A549 (cell line): ENCODE results near the gene LLPH. TPM values are rescaled to one million over a fixed set of nuclear protein-coding genes. Genes with fewer than 3 reads are reported as not detected.
A peak's percentile ranks its signal among the peaks of the same experiment; 100 is the strongest.

Experiments
- ATAC-seq, 2 experiments: fragments of 200-7000 bp in 1 of 2; fragments of >200 bp in 1 of 2; cut with Nextera tagmentation in 1 of 2; cut with Tn5 transposase in 1 of 2; 3 replicates each; pipeline versions ENCODE4 v1.8.0 to v1.9.1; 2018 to 2020; ENCODE audit warnings: mild to moderate bottlenecking in 1 of 2, moderate library complexity in 1 of 2
- CTCF ChIA-PET: fragments of 300-600 bp; sonication (Branson Sonifier 250); formaldehyde crosslinking; extraction: SDS; loops from one replicate; lab custom pipeline; 2021; ENCODE audit warnings: antibody characterized with exemption, inconsistent platforms; lab: Yijun Ruan, JAX
- POLR2A ChIA-PET: fragments of 350-600 bp; formaldehyde crosslinking; extraction: SDS; loops from one replicate; lab custom pipeline; 2021; ENCODE audit warnings: antibody characterized with exemption, inconsistent platforms; lab: Yijun Ruan, JAX
- DNase-seq, 2 experiments: peaks; one replicate each; pipeline versions ENCODE4 v3.0.0 to v3.0.0-alpha.2; 2011 to 2016; ENCODE audit warnings: low read depth in 1 of 2, low spot score in 1 of 2
- FAIRE-seq: peaks from 2 replicates; lab custom pipeline; 2011; peaks lifted over from hg19 to GRCh38; lab: Jason Lieb, UNC
- H3K27ac ChIP-seq, 2 experiments: fragments of >200 bp; sonication (Bioruptor Twin); formaldehyde crosslinking; 3 replicates each; pipeline ENCODE4 v1.5.1; 2016 to 2017
- H3K4me1 ChIP-seq: fragments of >200 bp; sonication (Bioruptor Twin); formaldehyde crosslinking; 3 replicates; pipeline ENCODE4 v1.6.1; 2016
- H3K4me2 ChIP-seq: fragments of >200 bp; sonication (Bioruptor Twin); formaldehyde crosslinking; 3 replicates; pipeline ENCODE4 v1.6.1; 2016
- H3K4me3 ChIP-seq: fragments of >200 bp; sonication (Bioruptor Twin); formaldehyde crosslinking; 3 replicates; pipeline ENCODE4 v1.5.1; 2016
- H3K9me3 ChIP-seq: fragments of >200 bp; sonication (Bioruptor Twin); formaldehyde crosslinking; 3 replicates; pipeline ENCODE4 v1.6.1; 2016
- CBX8 ChIP-seq: fragments of 200-600 bp; sonication (generic); IDR thresholded peaks from 2 replicates; pipeline ENCODE4 v1.6.1; 2016
- EP300 ChIP-seq, 2 experiments: fragments of >200 bp; sonication (Bioruptor Twin); formaldehyde crosslinking; IDR thresholded peaks; 2 replicates in 1 of 2; 3 replicates in 1 of 2; pipeline ENCODE4 v1.6.1; 2016 to 2017
- ESRRA ChIP-seq: fragments of 150-350 bp; IDR thresholded peaks from 2 replicates; pipeline ENCODE4 v1.6.1; 2014; ENCODE audit warnings: mild to moderate bottlenecking, low read length, borderline replicate concordance
- FOSB ChIP-seq: fragments of 250-450 bp; sonication (Bioruptor Pico); IDR thresholded peaks from 2 replicates; pipeline ENCODE4 v1.5.0; 2020; ENCODE audit warnings: mild to moderate bottlenecking, moderate library complexity
- KDM1A ChIP-seq: fragments of 200-600 bp; sonication (generic); IDR thresholded peaks from 2 replicates; pipeline ENCODE4 v1.6.1; 2016; ENCODE audit warnings: low read depth, mild to moderate bottlenecking
- MYC ChIP-seq: IDR thresholded peaks from 2 replicates; pipeline ENCODE4 v1.6.1; 2012; ENCODE audit warnings: mild to moderate bottlenecking, inconsistent platforms, low read length, improper control_type of control experiment, borderline replicate concordance
- NFE2L2 ChIP-seq: fragments of 150-350 bp; conservative IDR thresholded peaks from 2 replicates; pipeline ENCODE4 v1.6.1; 2014; ENCODE audit warnings: low read length
- NPAS2 ChIP-seq: fragments of 250-450 bp; sonication (Bioruptor Pico); IDR thresholded peaks from 2 replicates; pipeline ENCODE4 v1.8.0; 2022; ENCODE audit warnings: mild to moderate bottlenecking, moderate library complexity, borderline replicate concordance
- NR3C1 ChIP-seq: fragments of >200 bp; sonication (Bioruptor Twin); formaldehyde crosslinking; IDR thresholded peaks from 3 replicates; pipeline ENCODE4 v1.6.1; 2017
- PHF8 ChIP-seq: fragments of 200-600 bp; sonication (generic); IDR thresholded peaks from 2 replicates; pipeline ENCODE4 v1.6.1; 2016; ENCODE audit warnings: low read depth, mild to moderate bottlenecking, antibody characterized with exemption, moderate library complexity, borderline replicate concordance
- RARB ChIP-seq: fragments of 250-450 bp; sonication (Bioruptor Pico); IDR thresholded peaks from 2 replicates; pipeline ENCODE4 v1.8.0; 2021; ENCODE audit warnings: mild to moderate bottlenecking, moderate library complexity
- RCOR1 ChIP-seq: fragments of 150-350 bp; IDR thresholded peaks from 2 replicates; pipeline ENCODE4 v1.6.1; 2014; ENCODE audit warnings: antibody characterized with exemption, low read length, low read depth
- SMC3 ChIP-seq: fragments of >200 bp; sonication (Bioruptor Twin); formaldehyde crosslinking; IDR thresholded peaks from 3 replicates; pipeline ENCODE4 v1.6.1; 2018; ENCODE audit warnings: inconsistent platforms
- TP53 ChIP-seq: fragments of 250-450 bp; sonication (Bioruptor Pico); IDR thresholded peaks from 2 replicates; pipeline ENCODE4 v1.5.0; 2021; ENCODE audit warnings: mild to moderate bottlenecking, moderate library complexity
- WGBS: methylation state at CpG from one replicate; pipeline ENCODE4 v1.1.6; 2017; ENCODE audit errors: missing lambda C conversion rate; 5-methylcytosine and 5-hydroxymethylcytosine counted together
- polyA plus RNA-seq, 4 experiments: library from polyadenylated mRNA; depleted of rRNA in 3 of 4; stranded (reverse); fragments of >200 nt; fragmentation: RNase III in 1 of 4; extraction: RNeasy Plus Mini Kit Qiagen cat#74134 plus additional on column Dnase treatment in 1 of 4; gene quantifications; 2 replicates in 3 of 4; 3 replicates in 1 of 4; pipeline ENCODE4 v1.2.3, GENCODE V29; 2011 to 2017
- TF ChIP-seq, protein P1 (sequence below): fragments of >200 bp; sonication (Bioruptor Twin); formaldehyde crosslinking; IDR thresholded peaks from 3 replicates; pipeline ENCODE4 v1.5.1; 2016
- TF ChIP-seq, protein P2 (sequence below): fragments of >200 bp; sonication (Bioruptor Twin); formaldehyde crosslinking; IDR thresholded peaks from 3 replicates; pipeline ENCODE4 v1.6.1; 2016
- TF ChIP-seq, protein P3 (sequence below): fragments of 450-650 bp; IDR thresholded peaks from 2 replicates; pipeline ENCODE4 v1.6.1; 2014; ENCODE audit warnings: antibody characterized with exemption

LLPH gene
- polyA plus RNA-seq, 2 of the 4 experiments (the other 2 are of a cell fraction) = 32.4 to 54.5 TPM

DNA sequence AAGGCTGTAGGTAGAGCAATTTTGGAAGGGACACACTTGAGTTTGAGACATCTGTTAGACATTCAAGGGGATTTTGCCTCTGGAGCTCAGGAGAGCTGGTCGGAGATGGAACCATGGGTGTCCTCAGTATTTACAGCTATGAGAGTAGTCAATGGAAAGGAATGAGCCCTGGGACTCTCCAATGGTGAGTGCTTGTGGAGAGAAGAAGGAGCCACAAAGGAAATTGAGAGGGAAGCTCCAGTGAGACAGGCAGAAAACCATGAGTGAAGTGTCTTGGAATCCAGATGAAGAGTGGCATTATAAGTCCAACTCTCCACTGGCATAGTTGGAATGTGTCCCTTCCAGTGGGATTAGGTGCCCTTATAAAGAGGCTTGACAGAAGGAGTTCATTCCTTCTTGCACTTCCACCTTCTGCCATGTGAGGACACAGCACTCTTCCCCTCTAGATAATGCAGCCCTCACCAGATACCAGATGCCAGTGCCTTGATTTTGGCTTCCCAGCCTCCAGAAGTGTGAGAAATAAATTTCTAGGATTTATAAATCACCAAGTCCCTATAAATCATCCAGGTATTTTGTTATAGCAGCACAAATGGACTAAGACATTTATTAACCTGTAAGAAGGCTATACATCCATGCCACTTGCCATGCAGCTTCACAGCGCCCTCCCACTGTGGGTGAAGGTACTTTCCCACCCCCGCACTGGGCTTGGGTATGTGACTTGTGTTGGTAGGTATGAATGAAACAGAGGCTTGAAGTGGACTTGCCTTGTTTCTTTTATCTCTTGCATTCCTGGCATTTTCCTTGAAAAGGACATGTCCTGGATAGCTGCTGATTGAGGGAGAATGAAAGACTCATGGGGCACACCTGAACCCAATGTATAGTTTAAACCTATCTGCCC lies 27.3 kb downstream of the LLPH start:
- Histone ChIP-seq H3K9me3 (peaks cover 7% of the 10 kb centered on the region; the same call in 2 of the 3 replicates), H3K4me2 (no peak overlapping the region), H3K4me3 (no peak overlapping the region), H3K27ac (no peak overlapping the region), H3K4me1 (no peaks in the 10 kb centered on the region)
- no peak for FAIRE-seq
- ATAC-seq = peak in 1 of 2 experiments; percentile 56; a peak in 3 of 6 replicates
- peak in 1 of 2 experiments; percentile 36 for DNase-seq
- POLR2A ChIA-PET = no interaction called here
- CTCF ChIA-PET = interaction anchor here (0.7 to 1.2 kb wide), 4 partner anchors 16 to 803 kb away, joined by 3 to 4 read pairs (median 3); no protein-coding TSS in a partner anchor
- WGBS = 26% methylated on average over 3 of the region's 3 CpGs
- TF ChIP-seq RARB (CRISPR knock-in tag) (no peak), PHF8 (no peak), EP300 (IDR thresholded peaks at IDR 0.05) (no peak), FOSB (no peak), KDM1A (no peak), NFE2L2 (no peak), MYC (no peak), NR3C1 (no peak), ESRRA (no peak), CBX8 (no peak), TP53 (no peak)

DNA sequence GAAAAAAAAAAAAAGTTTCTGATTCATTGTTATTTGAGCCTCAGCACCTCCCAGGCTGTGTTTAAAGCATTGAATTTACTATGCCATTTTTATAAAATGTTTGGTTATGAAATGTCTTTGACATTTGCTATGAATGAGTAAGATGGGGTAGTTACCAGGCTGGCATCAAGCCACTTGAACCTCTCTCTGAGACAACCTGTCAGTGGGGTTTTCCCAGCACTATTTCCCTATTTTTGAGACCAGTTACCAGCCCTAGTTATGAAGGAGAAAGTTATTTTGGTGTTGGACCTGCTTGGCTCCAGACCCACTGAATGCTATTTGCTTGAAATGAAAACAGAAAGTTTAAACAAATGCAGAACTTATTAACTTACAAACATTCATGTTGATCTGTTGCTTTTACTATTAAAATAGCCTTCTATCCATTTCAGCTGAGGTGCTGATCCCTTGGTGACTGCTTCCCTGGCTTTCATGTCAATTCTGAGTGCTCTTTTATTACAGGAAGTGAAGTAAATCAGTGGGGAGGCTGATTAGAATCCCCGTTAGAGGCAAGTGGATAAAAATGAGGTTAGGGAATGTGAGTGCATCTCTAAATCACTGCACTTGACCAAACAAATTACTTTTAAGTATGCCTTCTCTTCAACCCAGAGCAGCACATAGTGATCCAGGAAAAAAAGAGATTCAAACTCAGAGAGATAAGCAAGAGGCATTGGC lies 37.8 kb downstream of the LLPH start:
- 10% methylated on average over 1 of the region's 1 CpG for WGBS
- H3K27ac ChIP-seq = no peak overlapping the region
- no peaks in the 10 kb centered on the region for H3K9me3 ChIP-seq
- 0 out of 3 replicates have a peak, but pooled peaks cover 3% of the 10 kb centered on the region for H3K4me1 ChIP-seq
- ChIA-PET POLR2A (no interaction called here), CTCF (interaction anchor here (1.8 kb wide), 1 partner anchor 14 kb away, joined by 6 read pairs; no protein-coding TSS in a partner anchor)
- no peak overlapping the region for H3K4me2 ChIP-seq
- peak in 1 of 2 experiments; percentile 12 for DNase-seq
- TF ChIP-seq NPAS2 (no peak), RCOR1 (no peak), NFE2L2 (no peak), TP53 (no peak), ESRRA (no peak), SMC3 (no peak)
- TF ChIP-seq, protein P1, sequence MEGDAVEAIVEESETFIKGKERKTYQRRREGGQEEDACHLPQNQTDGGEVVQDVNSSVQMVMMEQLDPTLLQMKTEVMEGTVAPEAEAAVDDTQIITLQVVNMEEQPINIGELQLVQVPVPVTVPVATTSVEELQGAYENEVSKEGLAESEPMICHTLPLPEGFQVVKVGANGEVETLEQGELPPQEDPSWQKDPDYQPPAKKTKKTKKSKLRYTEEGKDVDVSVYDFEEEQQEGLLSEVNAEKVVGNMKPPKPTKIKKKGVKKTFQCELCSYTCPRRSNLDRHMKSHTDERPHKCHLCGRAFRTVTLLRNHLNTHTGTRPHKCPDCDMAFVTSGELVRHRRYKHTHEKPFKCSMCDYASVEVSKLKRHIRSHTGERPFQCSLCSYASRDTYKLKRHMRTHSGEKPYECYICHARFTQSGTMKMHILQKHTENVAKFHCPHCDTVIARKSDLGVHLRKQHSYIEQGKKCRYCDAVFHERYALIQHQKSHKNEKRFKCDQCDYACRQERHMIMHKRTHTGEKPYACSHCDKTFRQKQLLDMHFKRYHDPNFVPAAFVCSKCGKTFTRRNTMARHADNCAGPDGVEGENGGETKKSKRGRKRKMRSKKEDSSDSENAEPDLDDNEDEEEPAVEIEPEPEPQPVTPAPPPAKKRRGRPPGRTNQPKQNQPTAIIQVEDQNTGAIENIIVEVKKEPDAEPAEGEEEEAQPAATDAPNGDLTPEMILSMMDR = no peak
- TF ChIP-seq, protein P2, sequence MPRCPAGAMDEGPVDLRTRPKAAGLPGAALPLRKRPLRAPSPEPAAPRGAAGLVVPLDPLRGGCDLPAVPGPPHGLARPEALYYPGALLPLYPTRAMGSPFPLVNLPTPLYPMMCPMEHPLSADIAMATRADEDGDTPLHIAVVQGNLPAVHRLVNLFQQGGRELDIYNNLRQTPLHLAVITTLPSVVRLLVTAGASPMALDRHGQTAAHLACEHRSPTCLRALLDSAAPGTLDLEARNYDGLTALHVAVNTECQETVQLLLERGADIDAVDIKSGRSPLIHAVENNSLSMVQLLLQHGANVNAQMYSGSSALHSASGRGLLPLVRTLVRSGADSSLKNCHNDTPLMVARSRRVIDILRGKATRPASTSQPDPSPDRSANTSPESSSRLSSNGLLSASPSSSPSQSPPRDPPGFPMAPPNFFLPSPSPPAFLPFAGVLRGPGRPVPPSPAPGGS = no peak
- TF ChIP-seq, protein P3, sequence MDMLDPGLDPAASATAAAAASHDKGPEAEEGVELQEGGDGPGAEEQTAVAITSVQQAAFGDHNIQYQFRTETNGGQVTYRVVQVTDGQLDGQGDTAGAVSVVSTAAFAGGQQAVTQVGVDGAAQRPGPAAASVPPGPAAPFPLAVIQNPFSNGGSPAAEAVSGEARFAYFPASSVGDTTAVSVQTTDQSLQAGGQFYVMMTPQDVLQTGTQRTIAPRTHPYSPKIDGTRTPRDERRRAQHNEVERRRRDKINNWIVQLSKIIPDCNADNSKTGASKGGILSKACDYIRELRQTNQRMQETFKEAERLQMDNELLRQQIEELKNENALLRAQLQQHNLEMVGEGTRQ = no peak
- TF ChIP-seq, all 56 proteins: peak for 0
- FAIRE-seq = no peak
- ATAC-seq = no peak; a peak in 1 of 6 replicates
- H3K4me3 ChIP-seq = no peak overlapping the region
